HG03064 (cell line): ENCODE results near the gene TMEM242.
A peak's percentile ranks its signal among the peaks of the same experiment; 100 is the strongest.
"Not testable (repeated sequence)": the region's sequence is repeated elsewhere in the genome, so short reads cannot be mapped to it uniquely, and the experiment has no call there.

Source experiments
- ATAC-seq: cut with Tn5 transposase; IDR thresholded peaks from one replicate; pipeline ENCODE4 v1.9.1; 2021; ENCODE audit warnings: low read depth; ENCODE audit not compliant: unreplicated experiment

Gene TMEM242

GRCh38 chr6:157323255-157323965, at the start of gene TMEM242:
TSS of gene TMEM242 (minus strand) at chr6:157323519. CDS start at chr6:157323499, 20 bp downstream.
- peak; percentile 79 for ATAC-seq

- ATAC-seq, result no peak
Measured at GRCh38 chr6:157372501-157373280, 49.4 kb upstream of the TMEM242 start.

GRCh38 chr6:157370755-157371154, 47.4 kb upstream of the TMEM242 start:
- no peak for ATAC-seq

- ATAC-seq, result no peak
Measured at GRCh38 chr6:157368359-157369049, 45.2 kb upstream of the TMEM242 start.

GRCh38 chr6:157366648-157367047, 43.3 kb upstream of the TMEM242 start:
- ATAC-seq, result no peak

GRCh38 chr6:157364705-157365104, 41.4 kb upstream of the TMEM242 start:
- ATAC-seq, result no peak

GRCh38 chr6:157361886-157362285, 38.6 kb upstream of the TMEM242 start:
- ATAC-seq, result no peak

GRCh38 chr6:157358287-157358686, 35.0 kb upstream of the TMEM242 start:
- no peak for ATAC-seq

GRCh38 chr6:157346373-157346772, 23.1 kb upstream of the TMEM242 start:
- ATAC-seq, result no peak

- no peak for ATAC-seq
Measured at GRCh38 chr6:157343732-157344131, 20.4 kb upstream of the TMEM242 start.

- ATAC-seq, result no peak
Measured at GRCh38 chr6:157339432-157339831, 16.1 kb upstream of the TMEM242 start.

- ATAC-seq, result no peak
Measured at GRCh38 chr6:157337751-157338150, 14.4 kb upstream of the TMEM242 start.

- not testable (repeated sequence) for ATAC-seq
Measured at GRCh38 chr6:157337276-157337675, 14.0 kb upstream of the TMEM242 start.

- ATAC-seq, result no peak
Measured at GRCh38 chr6:157335829-157336228, 12.5 kb upstream of the TMEM242 start.

- ATAC-seq, result no peak
Measured at GRCh38 chr6:157333956-157334355, 10.6 kb upstream of the TMEM242 start.

- no peak for ATAC-seq
Measured at GRCh38 chr6:157333537-157333936, 10.2 kb upstream of the TMEM242 start.

GRCh38 chr6:157332813-157333212, 9.5 kb upstream of the TMEM242 start:
- ATAC-seq, result no peak

- no peak for ATAC-seq
Measured at GRCh38 chr6:157330831-157331230, 7.5 kb upstream of the TMEM242 start.

GRCh38 chr6:157329829-157330228, 6.5 kb upstream of the TMEM242 start:
- ATAC-seq, result no peak

GRCh38 chr6:157328108-157328692, 4.9 kb upstream of the TMEM242 start:
- ATAC-seq, result no peak

GRCh38 chr6:157326979-157327378, 3.7 kb upstream of the TMEM242 start:
- no peak for ATAC-seq
